HepG2 (cell line): ENCODE data around the gene DHRS12.

Experiments used
- ATF7-NPFF ChIP-seq: sonication (generic); formaldehyde crosslinking; IDR thresholded peaks from 2 replicates; pipeline ENCODE4 v1.8.1; 2023; ENCODE audit warnings: mild to moderate bottlenecking, low read depth, missing genetic modification reagents, moderate library complexity
- MXD4 ChIP-seq: IDR thresholded peaks from 2 replicates; pipeline ENCODE4 v1.6.1; 2016; ENCODE audit warnings: mild to moderate bottlenecking, missing biosample characterization, missing genetic modification reagents
- SOX13 ChIP-seq, 3 experiments: fragments of 450-650 bp in 1 of 3; sonication (generic) in 1 of 3; formaldehyde crosslinking in 1 of 3; IDR thresholded peaks in 2 of 3; conservative IDR thresholded peaks in 1 of 3; 2 replicates each; pipeline versions ENCODE4 v1.5.0 to v1.6.1; 2016 to 2020; ENCODE audit warnings: antibody characterized with exemption in 1 of 3, mild to moderate bottlenecking in 1 of 3, missing compliant biosample characterization in 1 of 3, missing genetic modification reagents in 1 of 3, moderate library complexity in 1 of 3
- SP5 ChIP-seq: IDR thresholded peaks from 2 replicates; pipeline ENCODE4 v1.6.1; 2016; ENCODE audit warnings: low read depth, borderline replicate concordance
- TF ChIP-seq, protein P1 (sequence below): sonication (generic); formaldehyde crosslinking; IDR thresholded peaks from 2 replicates; pipeline ENCODE4 v1.5.0; 2020; ENCODE audit warnings: mild to moderate bottlenecking, missing genetic modification reagents, moderate library complexity

DNA sequence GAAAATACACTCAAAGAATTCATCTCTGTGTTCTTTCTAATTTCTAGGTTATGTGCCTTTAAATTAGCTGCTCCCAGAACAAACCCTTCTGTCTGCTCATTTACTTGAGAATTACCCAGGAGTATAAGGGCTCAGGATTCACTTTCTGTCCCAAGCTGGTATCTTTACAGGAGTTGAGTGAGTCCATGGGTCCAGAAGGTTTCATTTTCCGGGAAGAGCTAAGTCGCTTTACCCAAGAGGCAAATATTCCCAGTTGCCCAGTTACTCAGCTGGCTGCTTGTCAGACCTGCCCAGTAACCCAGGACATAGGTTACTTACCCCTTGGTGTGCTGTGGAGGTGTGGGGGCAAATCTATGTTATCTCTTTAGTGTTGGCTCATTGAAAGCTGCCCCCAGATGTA is 47.3 kb downstream of the DHRS12 start:
- TF ChIP-seq, protein P1, sequence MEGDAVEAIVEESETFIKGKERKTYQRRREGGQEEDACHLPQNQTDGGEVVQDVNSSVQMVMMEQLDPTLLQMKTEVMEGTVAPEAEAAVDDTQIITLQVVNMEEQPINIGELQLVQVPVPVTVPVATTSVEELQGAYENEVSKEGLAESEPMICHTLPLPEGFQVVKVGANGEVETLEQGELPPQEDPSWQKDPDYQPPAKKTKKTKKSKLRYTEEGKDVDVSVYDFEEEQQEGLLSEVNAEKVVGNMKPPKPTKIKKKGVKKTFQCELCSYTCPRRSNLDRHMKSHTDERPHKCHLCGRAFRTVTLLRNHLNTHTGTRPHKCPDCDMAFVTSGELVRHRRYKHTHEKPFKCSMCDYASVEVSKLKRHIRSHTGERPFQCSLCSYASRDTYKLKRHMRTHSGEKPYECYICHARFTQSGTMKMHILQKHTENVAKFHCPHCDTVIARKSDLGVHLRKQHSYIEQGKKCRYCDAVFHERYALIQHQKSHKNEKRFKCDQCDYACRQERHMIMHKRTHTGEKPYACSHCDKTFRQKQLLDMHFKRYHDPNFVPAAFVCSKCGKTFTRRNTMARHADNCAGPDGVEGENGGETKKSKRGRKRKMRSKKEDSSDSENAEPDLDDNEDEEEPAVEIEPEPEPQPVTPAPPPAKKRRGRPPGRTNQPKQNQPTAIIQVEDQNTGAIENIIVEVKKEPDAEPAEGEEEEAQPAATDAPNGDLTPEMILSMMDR: no peak
- TF ChIP-seq SOX13 (IDR thresholded peaks at IDR 0.05): no peak
- TF ChIP-seq SOX13 (CRISPR knock-in tag; conservative IDR thresholded peaks at IDR 0.05 in 1 of 2, IDR thresholded peaks at IDR 0.05 in 1 of 2): no peak
- TF ChIP-seq SP5 (CRISPR knock-in tag): no peak
- TF ChIP-seq ATF7-NPFF (CRISPR knock-in tag): no peak
- no peak for TF ChIP-seq MXD4 (CRISPR knock-in tag)
